NB4 (cell line): ENCODE measurements around the gene MSH3.

Experiments
- CTCF ChIP-seq: IDR thresholded peaks from one replicate; pipeline ENCODE4 v1.5.1; 2012; ENCODE audit warnings: low read depth, low read length
- POLR2A ChIP-seq: IDR thresholded peaks from 2 replicates; pipeline ENCODE4 v1.6.1; 2011; ENCODE audit warnings: mild to moderate bottlenecking; ENCODE audit not compliant: insufficient read length; ENCODE audit errors: extremely low read depth

- TF ChIP-seq CTCF: no peak
- no peak for TF ChIP-seq POLR2A
These were observed 51.3 kb downstream of the MSH3 start for GRCh38 chr5:80705801-80706200.
